Measurements from ENCODE around the gene NUCKS1. TPM values are rescaled to one million over a fixed set of nuclear protein-coding genes. Genes with fewer than 3 reads are reported as not detected.

NUCKS1 gene
- total and polyA plus RNA-seq, 10 of the 15 experiments (the other 5 are each of a cell fraction or from before 2014, with no cell fraction given) = 40.5 to 135 (median 55.5) TPM

- TF ChIP-seq REST (IDR thresholded peaks at IDR 0.05; ENCODE audit: low read depth, low read length) = no peak
- no peak for TF ChIP-seq NFYA (IDR thresholded peaks at IDR 0.05; ENCODE audit: borderline replicate concordance, low read depth, low read length)
Measured at GRCh38 chr1:205780335-205780734, 30.4 kb upstream of the NUCKS1 start (continued).

GRCh38 chr1:205777994-205778393, 28.0 kb upstream of the NUCKS1 start:
- RAD21 ChIA-PET (ENCODE audit: unreplicated experiment) = no interaction called here
- no peak overlapping the region for H3K4me3 ChIP-seq
- DNase-seq (ENCODE audit: low read depth, low spot score) = no peak
- no peaks in the 10 kb centered on the region for H3K36me3 ChIP-seq (ENCODE audit: control insufficient read depth in 2 of 2, insufficient read depth in 2 of 2, low read length in 1 of 2)
- H2AFZ ChIP-seq (ENCODE audit: control insufficient read depth, low read depth, low read length) = no peak overlapping the region
- in situ Hi-C loops (cut with MboI) (no loop called here), intact Hi-C loops (cut with micrococcal nuclease; ENCODE audit: unreplicated experiment) (no loop called here)
- SMC1A ChIA-PET (ENCODE audit: uncharacterized antibody, unreplicated experiment) = interaction anchor here (0.7 to 4.6 kb wide), 5 partner anchors 33 to 199 kb away, joined by 3 to 28 read pairs (median 4); no protein-coding TSS in a partner anchor
- CTCF ChIA-PET = interaction anchor here (1.0 to 7.4 kb wide), 4 partner anchors 36 to 199 kb away, joined by 4 to 59 read pairs (median 13); no protein-coding TSS in a partner anchor
- no peak for ATAC-seq
- no peak overlapping the region for H3K27ac ChIP-seq (ENCODE audit: control insufficient read depth, insufficient read depth)
- peaks cover 7% of the 10 kb centered on the region for H3K4me1 ChIP-seq (ENCODE audit: control insufficient read depth, insufficient read depth, low read length)
- POLR2A ChIA-PET = no interaction called here
- no peaks in the 10 kb centered on the region for H3K9me3 ChIP-seq (replicated peaks; ENCODE audit: control insufficient read depth, insufficient read depth, low read length)
- peaks cover 0 to 2% of the 10 kb centered on the region in 2 experiments; a peak in 1 of 4 replicates for H3K27me3 ChIP-seq (replicated peaks in 1 of 2; ENCODE audit: control insufficient read depth in 2 of 2, insufficient read depth in 2 of 2, low read length in 1 of 2)
- H3K4me2 ChIP-seq (ENCODE audit: control insufficient read depth, insufficient read depth) = no peak overlapping the region
- FAIRE-seq = no peak
- H3K9ac ChIP-seq (ENCODE audit: control insufficient read depth, insufficient read depth, low read length) = no peak overlapping the region
- no TSS peak for BruUV-seq (replicated peaks)
- WGBS (ENCODE audit: insufficient coverage, insufficient replicate concordance, low lambda C conversion rate, missing lambda C conversion rate) = 97% methylated on average over 2 of the region's 2 CpGs
- no peaks in the 10 kb centered on the region for H4K20me1 ChIP-seq (ENCODE audit: control insufficient read depth, insufficient read depth)
- no peak for TF ChIP-seq IKZF2 (IDR thresholded peaks at IDR 0.05)
- TF ChIP-seq ESRRA (IDR thresholded peaks at IDR 0.05; ENCODE audit: low read length) = no peak
- TF ChIP-seq ZBTB4 (CRISPR knock-in tag; IDR thresholded peaks at IDR 0.05) = no peak
- no peak for TF ChIP-seq ZNF207 (IDR thresholded peaks at IDR 0.05; ENCODE audit: borderline replicate concordance)
- no peak for TF ChIP-seq POLR2A (IDR thresholded peaks at IDR 0.05; ENCODE audit: low read depth, low read length)
- no peak for TF ChIP-seq ZSCAN29 (IDR thresholded peaks at IDR 0.05)
- peaks cover 9% of the 10 kb centered on the region for H3K79me2 ChIP-seq (ENCODE audit: control insufficient read depth, insufficient read depth, low read length)

All from GM12878 (cell line).